OCI-LY3 (cell line): ENCODE results near the gene DRG2.

Experiments used
- H2AFZ ChIP-seq: fragments of 200-600, 300-600 bp; shearing (Covaris generic); 2 replicates; pipeline ENCODE4 v1.6.0; 2014; ENCODE audit warnings: antibody characterized with exemption, low read depth, low read length
- H3K27ac ChIP-seq: fragments of 200-600, 300-600 bp; sonication (generic); 2 replicates; pipeline ENCODE4 v1.5.1; 2014; ENCODE audit warnings: mild to moderate bottlenecking, low read length, moderate library complexity, mixed read lengths
- H3K27me3 ChIP-seq: fragments of 200-600, 300-600 bp; sonication (generic); 2 replicates; pipeline ENCODE4 v1.6.1; 2014; ENCODE audit warnings: low read depth, low read length, mixed read lengths
- H3K36me3 ChIP-seq: fragments of 200-600, 300-600 bp; sonication (generic); replicated peaks from 2 replicates; pipeline ENCODE3; 2014; ENCODE audit warnings: low read depth, low read length, mixed read lengths
- H3K4me1 ChIP-seq: fragments of 300-600, 200-600 bp; sonication (generic); 2 replicates; pipeline ENCODE4 v1.6.1; 2014; ENCODE audit warnings: low read length, mixed read lengths
- H3K4me2 ChIP-seq: fragments of 200-600, 300-600 bp; sonication (generic); 2 replicates; pipeline ENCODE4 v1.6.1; 2014; ENCODE audit warnings: low read length, mixed read lengths
- H3K4me3 ChIP-seq: fragments of 300-600, 200-600 bp; sonication (generic); 2 replicates; pipeline ENCODE4 v1.5.1; 2014; ENCODE audit warnings: antibody characterized with exemption, mild to moderate bottlenecking, low read length, moderate library complexity
- H3K79me2 ChIP-seq: fragments of 300-600, 200-600 bp; shearing (Covaris generic); 2 replicates; pipeline ENCODE4 v1.6.1; 2014; ENCODE audit warnings: mild to moderate bottlenecking, low read length, mixed read lengths
- H3K9ac ChIP-seq: fragments of 300-600, 200-600 bp; shearing (Covaris generic); 2 replicates; pipeline ENCODE4 v1.6.0; 2014; ENCODE audit warnings: mild to moderate bottlenecking, low read length, moderate library complexity
- H3K9me3 ChIP-seq: fragments of 200-600, 300-600 bp; shearing (Covaris generic); 2 replicates; pipeline ENCODE4 v1.6.1; 2014; ENCODE audit warnings: low read length, mixed read lengths; ENCODE audit not compliant: insufficient read depth
- H4K20me1 ChIP-seq: fragments of 200-600, 300-600 bp; sonication (generic); 2 replicates; pipeline ENCODE4 v1.6.1; 2016; ENCODE audit warnings: low read length, mixed read lengths; ENCODE audit not compliant: insufficient read depth
- EZH2phosphoT487 ChIP-seq: fragments of 200-600 bp; shearing (Covaris generic); IDR thresholded peaks from 2 replicates; pipeline ENCODE4 v1.6.1; 2018; ENCODE audit warnings: antibody characterized with exemption, mixed run types, low read depth
- TF ChIP-seq, protein P1 (sequence below): fragments of 200-600, 300-600 bp; sonication (generic); IDR thresholded peaks from 2 replicates; pipeline ENCODE4 v1.5.1; 2014; ENCODE audit warnings: antibody characterized with exemption, low read length, low read depth

DRG2 gene

DNA sequence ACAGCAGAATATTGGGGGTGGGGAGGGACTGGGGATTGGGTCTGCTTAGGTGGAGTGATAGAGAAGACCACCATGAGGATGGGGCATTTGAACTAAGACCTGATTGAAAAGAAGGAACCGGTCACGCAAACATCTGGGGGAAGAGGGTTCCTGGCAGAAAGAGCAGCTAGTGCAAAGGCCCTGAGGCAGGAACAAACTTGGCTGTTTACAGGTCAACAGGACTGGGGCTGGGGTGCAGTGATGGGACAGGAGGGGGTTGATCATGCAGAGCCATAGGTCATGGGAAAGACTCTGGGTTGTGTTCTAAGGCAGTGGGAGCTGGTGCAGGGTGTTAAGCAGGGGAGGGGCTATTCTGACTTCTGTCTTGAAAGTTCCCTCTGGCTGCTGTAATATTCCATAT lies 1.9 kb downstream of the DRG2 start:
- H4K20me1 ChIP-seq: no peaks in the 10 kb centered on the region
- H2AFZ ChIP-seq: no peak overlapping the region
- peaks cover 22% of the 10 kb centered on the region for H3K79me2 ChIP-seq
- TF ChIP-seq EZH2phosphoT487: no peak
- TF ChIP-seq, protein P1, sequence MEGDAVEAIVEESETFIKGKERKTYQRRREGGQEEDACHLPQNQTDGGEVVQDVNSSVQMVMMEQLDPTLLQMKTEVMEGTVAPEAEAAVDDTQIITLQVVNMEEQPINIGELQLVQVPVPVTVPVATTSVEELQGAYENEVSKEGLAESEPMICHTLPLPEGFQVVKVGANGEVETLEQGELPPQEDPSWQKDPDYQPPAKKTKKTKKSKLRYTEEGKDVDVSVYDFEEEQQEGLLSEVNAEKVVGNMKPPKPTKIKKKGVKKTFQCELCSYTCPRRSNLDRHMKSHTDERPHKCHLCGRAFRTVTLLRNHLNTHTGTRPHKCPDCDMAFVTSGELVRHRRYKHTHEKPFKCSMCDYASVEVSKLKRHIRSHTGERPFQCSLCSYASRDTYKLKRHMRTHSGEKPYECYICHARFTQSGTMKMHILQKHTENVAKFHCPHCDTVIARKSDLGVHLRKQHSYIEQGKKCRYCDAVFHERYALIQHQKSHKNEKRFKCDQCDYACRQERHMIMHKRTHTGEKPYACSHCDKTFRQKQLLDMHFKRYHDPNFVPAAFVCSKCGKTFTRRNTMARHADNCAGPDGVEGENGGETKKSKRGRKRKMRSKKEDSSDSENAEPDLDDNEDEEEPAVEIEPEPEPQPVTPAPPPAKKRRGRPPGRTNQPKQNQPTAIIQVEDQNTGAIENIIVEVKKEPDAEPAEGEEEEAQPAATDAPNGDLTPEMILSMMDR: no peak
- H3K9me3 ChIP-seq: no peaks in the 10 kb centered on the region
- no peak overlapping the region for H3K4me2 ChIP-seq
- H3K4me3 ChIP-seq: no peak overlapping the region
- H3K4me1 ChIP-seq: no peaks in the 10 kb centered on the region
- H3K27me3 ChIP-seq: no peaks in the 10 kb centered on the region
- H3K9ac ChIP-seq: no peak overlapping the region
- H3K36me3 ChIP-seq: no peaks in the 10 kb centered on the region
- H3K27ac ChIP-seq: no peak overlapping the region

DNA sequence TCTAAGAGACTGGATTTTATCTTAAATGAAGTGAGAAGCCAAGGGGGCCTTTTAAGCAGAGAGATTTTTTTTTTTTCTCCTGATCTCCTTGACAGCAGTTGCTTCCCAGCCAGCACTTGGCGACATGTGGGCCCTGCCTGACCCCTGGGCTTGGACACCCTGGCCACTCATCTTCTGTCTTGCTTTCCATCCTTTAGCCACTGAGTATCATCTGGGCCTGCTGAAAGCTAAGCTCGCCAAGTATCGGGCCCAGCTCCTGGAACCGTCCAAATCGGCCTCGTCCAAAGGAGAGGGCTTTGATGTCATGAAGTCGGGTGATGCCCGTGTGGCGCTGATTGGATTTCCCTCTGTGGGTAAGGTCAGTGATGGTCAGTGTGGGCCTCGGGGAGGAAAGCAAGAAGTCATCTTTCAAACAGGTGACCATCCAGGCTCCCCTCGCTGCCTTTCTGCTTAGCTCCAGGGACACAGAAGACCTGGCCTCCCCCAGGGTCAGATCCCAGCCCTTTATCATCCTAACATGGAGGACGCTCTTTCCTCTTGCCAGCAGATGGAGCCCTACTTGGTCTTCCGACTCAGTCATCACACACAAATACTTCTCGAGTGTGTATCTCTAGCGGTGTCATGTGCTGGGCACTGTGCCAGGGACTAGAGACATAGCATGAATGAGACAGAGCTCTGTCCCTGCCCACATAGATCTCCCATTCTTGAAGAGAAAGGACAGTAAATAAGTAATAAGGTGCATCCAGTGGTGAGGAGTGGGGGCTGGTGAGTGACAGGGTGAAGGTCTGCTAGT lies 6.1 kb downstream of the DRG2 start:
- Histone ChIP-seq H4K20me1 (no peaks in the 10 kb centered on the region), H3K9me3 (no peaks in the 10 kb centered on the region), H3K27ac (no peak overlapping the region), H3K9ac (no peak overlapping the region), H3K79me2 (peaks cover 11% of the 10 kb centered on the region), H3K27me3 (no peaks in the 10 kb centered on the region), H3K4me3 (no peak overlapping the region), H3K4me2 (no peak overlapping the region), H3K36me3 (no peaks in the 10 kb centered on the region), H3K4me1 (no peaks in the 10 kb centered on the region), H2AFZ (no peak overlapping the region)
- TF ChIP-seq, protein P1: no peak
- TF ChIP-seq EZH2phosphoT487: no peak

DNA sequence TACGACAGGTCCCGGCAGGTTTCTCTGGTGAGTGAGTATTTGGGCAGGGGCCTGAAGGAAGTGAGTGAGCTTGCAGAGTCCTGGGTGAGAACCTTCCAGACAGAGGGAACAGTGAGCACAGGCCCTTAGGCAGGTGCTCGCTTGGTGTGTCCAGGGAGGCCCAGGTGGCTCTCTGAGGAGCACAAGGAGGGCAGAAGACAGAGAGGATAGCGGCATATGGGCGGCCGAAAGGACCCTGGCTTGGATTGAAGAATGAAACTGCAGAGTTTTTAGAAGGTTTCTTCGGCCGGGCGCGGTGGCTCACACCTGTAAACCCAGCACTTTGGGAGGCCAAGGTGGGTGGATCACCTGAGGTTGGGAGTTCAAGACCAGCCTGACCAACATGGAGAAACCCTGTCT lies 6.7 kb downstream of the DRG2 start:
- Histone ChIP-seq H4K20me1 (no peaks in the 10 kb centered on the region), H3K4me2 (no peak overlapping the region), H2AFZ (no peak overlapping the region), H3K36me3 (no peaks in the 10 kb centered on the region), H3K27me3 (no peaks in the 10 kb centered on the region), H3K9me3 (no peaks in the 10 kb centered on the region), H3K4me1 (no peaks in the 10 kb centered on the region), H3K4me3 (no peak overlapping the region), H3K79me2 (peaks cover 6% of the 10 kb centered on the region; the same call in 1 of the 2 replicates), H3K27ac (no peak overlapping the region), H3K9ac (no peak overlapping the region)
- TF ChIP-seq, protein P1: no peak
- no peak for TF ChIP-seq EZH2phosphoT487

DNA sequence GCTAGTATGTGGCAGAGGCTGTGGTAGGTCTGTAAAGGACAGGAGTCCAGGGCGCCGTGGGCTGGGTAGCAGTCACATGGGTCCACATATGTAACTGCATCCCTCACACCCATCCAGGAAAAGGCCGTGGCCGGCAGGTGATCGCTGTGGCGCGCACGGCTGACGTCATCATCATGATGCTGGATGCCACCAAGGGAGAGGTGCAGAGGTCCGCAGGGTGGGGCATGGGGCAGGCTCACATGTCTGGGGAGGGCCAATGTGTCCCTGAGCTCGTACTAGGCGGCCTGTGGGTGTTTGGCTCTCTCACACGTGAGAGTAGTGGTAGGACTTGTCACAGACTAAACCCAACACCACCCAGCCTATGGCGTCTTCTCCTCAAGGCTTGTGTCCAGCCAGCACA lies 11.8 kb downstream of the DRG2 start:
- Histone ChIP-seq H3K9ac (no peak overlapping the region), H2AFZ (no peak overlapping the region), H4K20me1 (no peaks in the 10 kb centered on the region), H3K4me2 (no peak overlapping the region), H3K27ac (no peak overlapping the region), H3K27me3 (no peaks in the 10 kb centered on the region), H3K4me1 (no peaks in the 10 kb centered on the region), H3K4me3 (no peak overlapping the region), H3K36me3 (no peaks in the 10 kb centered on the region), H3K79me2 (no peaks in the 10 kb centered on the region), H3K9me3 (no peaks in the 10 kb centered on the region)
- TF ChIP-seq, protein P1: no peak
- TF ChIP-seq EZH2phosphoT487: no peak
